ENCODE data around the gene GSTO1. TPM values are rescaled to one million over a fixed set of nuclear protein-coding genes. Genes with fewer than 3 reads are reported as not detected.

GSTO1 gene
- total and polyA plus RNA-seq, 4 donors, result 137 to 349 (median 211) TPM

- H3K27ac ChIP-seq (ENCODE audit: low read depth in 1 of 2, low read length in 2 of 2), result no peak overlapping the region
- WGBS, result 88% methylated on average over 1 of the region's 1 CpG
- H3K36me3 ChIP-seq (ENCODE audit: control insufficient read depth in 4 of 4, insufficient read depth in 3 of 4, low read depth in 1 of 4, low read length in 3 of 4), result peaks cover 0 to 7% (median under 1%) of the 10 kb centered on the region in 4 donors
- H3K9me3 ChIP-seq (ENCODE audit: control insufficient read depth in 4 of 4, low read length in 3 of 4), result no peaks in the 10 kb centered on the region
- H3K9ac ChIP-seq (ENCODE audit: low read depth in 1 of 2, low read length in 2 of 2), result no peak overlapping the region
- TF ChIP-seq GABPA (IDR thresholded peaks at IDR 0.05 in 1 of 2, conservative IDR thresholded peaks at IDR 0.05 in 1 of 2), result no peak
- no peak for TF ChIP-seq EGR1 (IDR thresholded peaks at IDR 0.05; ENCODE audit: low read depth in 2 of 2)
- TF ChIP-seq ATF3 (IDR thresholded peaks at IDR 0.05), result no peak
- no peak for TF ChIP-seq TAF1 (conservative IDR thresholded peaks at IDR 0.05)
- TF ChIP-seq MAX (IDR thresholded peaks at IDR 0.05), result no peak
- TF ChIP-seq FOXA2 (IDR thresholded peaks at IDR 0.05), result no peak
- no peak for TF ChIP-seq NR2F2 (IDR thresholded peaks at IDR 0.05)
- no peak for TF ChIP-seq ZBTB33 (IDR thresholded peaks at IDR 0.05)
- no peak for TF ChIP-seq SP1 (IDR thresholded peaks at IDR 0.05)
- no peak for TF ChIP-seq CTCF (IDR thresholded peaks at IDR 0.05; ENCODE audit: low read depth, low read length, missing input control)
- no peak for TF ChIP-seq JUND (IDR thresholded peaks at IDR 0.05)
- no peak overlapping the region for H3K4me3 ChIP-seq (ENCODE audit: low read depth in 1 of 3, low read length in 3 of 3)
- H3K4me1 ChIP-seq (ENCODE audit: control insufficient read depth in 4 of 4, insufficient read depth in 4 of 4, low read length in 3 of 4), result peaks cover 0 to 12% (median 6%) of the 10 kb centered on the region in 4 donors
- no peak for DNase-seq (ENCODE audit: low spot score)
- H3K27me3 ChIP-seq (ENCODE audit: control insufficient read depth in 4 of 4, insufficient read depth in 4 of 4, low read length in 3 of 4), result no peaks in the 10 kb centered on the region
Measured at GRCh38 chr10:104273286-104273685, 18.6 kb downstream of the GSTO1 start.

GRCh38 chr10:104273899-104274575 lies 19.3 kb downstream of the GSTO1 start:
- no peak overlapping the region for H3K27ac ChIP-seq (ENCODE audit: low read depth in 1 of 2, low read length in 2 of 2)
- H3K9ac ChIP-seq (ENCODE audit: low read depth in 1 of 2, low read length in 2 of 2), result no peak overlapping the region
- no peaks in the 10 kb centered on the region for H3K9me3 ChIP-seq (ENCODE audit: control insufficient read depth in 4 of 4, low read length in 3 of 4)
- no peak for DNase-seq (ENCODE audit: low spot score)
- no peaks in the 10 kb centered on the region for H3K27me3 ChIP-seq (ENCODE audit: control insufficient read depth in 4 of 4, insufficient read depth in 4 of 4, low read length in 3 of 4)
- no peak overlapping the region for H3K4me3 ChIP-seq (ENCODE audit: low read depth in 1 of 3, low read length in 3 of 3)
- H3K4me1 ChIP-seq (ENCODE audit: control insufficient read depth in 4 of 4, insufficient read depth in 4 of 4, low read length in 3 of 4), result peaks cover 0 to 8% (median 6%) of the 10 kb centered on the region in 4 donors
- TF ChIP-seq FOXA1 (IDR thresholded peaks at IDR 0.05), result no peak
- TF ChIP-seq HNF4G (IDR thresholded peaks at IDR 0.05), result no peak
- TF ChIP-seq FOXA2 (IDR thresholded peaks at IDR 0.05), result no peak
- no peak for TF ChIP-seq NR2F2 (IDR thresholded peaks at IDR 0.05)
- no peak for TF ChIP-seq JUND (IDR thresholded peaks at IDR 0.05)
- TF ChIP-seq REST (IDR thresholded peaks at IDR 0.05), result no peak
- no peak for TF ChIP-seq RXRA (IDR thresholded peaks at IDR 0.05)
- no peak for TF ChIP-seq RAD21 (IDR thresholded peaks at IDR 0.05)
- TF ChIP-seq SP1 (IDR thresholded peaks at IDR 0.05), result no peak
- TF ChIP-seq ZBTB33 (IDR thresholded peaks at IDR 0.05), result no peak
- TF ChIP-seq ATF3 (IDR thresholded peaks at IDR 0.05), result no peak
- TF ChIP-seq MAX (IDR thresholded peaks at IDR 0.05), result no peak
- TF ChIP-seq TAF1 (conservative IDR thresholded peaks at IDR 0.05), result no peak
- TF ChIP-seq HNF4A (conservative IDR thresholded peaks at IDR 0.05), result no peak
- TF ChIP-seq GABPA (IDR thresholded peaks at IDR 0.05 in 1 of 2, conservative IDR thresholded peaks at IDR 0.05 in 1 of 2), result no peak
- WGBS, result 81% methylated on average over 4 of the region's 4 CpGs
- H3K36me3 ChIP-seq (ENCODE audit: control insufficient read depth in 4 of 4, insufficient read depth in 3 of 4, low read depth in 1 of 4, low read length in 3 of 4), result peaks cover 0 to 5% (median 0%) of the 10 kb centered on the region in 4 donors
